HepG2 (cell line): ENCODE results near the gene ATP4A. TPM values are rescaled to one million over a fixed set of nuclear protein-coding genes. Genes with fewer than 3 reads are reported as not detected.

ENCODE experiments used
- ATAC-seq: fragments of 200-7000 bp; cut with Tn5 transposase; 3 replicates; pipeline ENCODE4 v1.9.1; 2020; ENCODE audit warnings: mild to moderate bottlenecking, moderate library complexity
- BruUV-seq: library from RNA; stranded (reverse); fragments of 400-500 nt; replicated peaks from 2 replicates; lab custom pipeline; 2021; lab: Mats Ljungman, UMichigan
- CTCF ChIA-PET: fragments of 300-600 bp; formaldehyde crosslinking; extraction: SDS; loops from one replicate; lab custom pipeline; 2021; ENCODE audit warnings: low total read pairs, inconsistent platforms, low intra/inter-chr PET ratio; lab: Yijun Ruan, JAX
- POLR2A ChIA-PET: fragments of 350-600 bp; sonication (Branson Sonifier 250); formaldehyde crosslinking; loops from one replicate; lab custom pipeline; 2020; ENCODE audit warnings: antibody characterized with exemption, inconsistent platforms; lab: Yijun Ruan, JAX
- DNase-seq: peaks from one replicate; pipeline ENCODE4 v3.0.0-alpha.2; 2015; ENCODE audit warnings: low spot score
- FAIRE-seq: peaks from 3 replicates; lab custom pipeline; 2011; peaks lifted over from hg19 to GRCh38; lab: Jason Lieb, UNC
- H2AFZ ChIP-seq: one replicate; pipeline ENCODE4 v1.6.1; 2011; ENCODE audit warnings: low read length, inconsistent platforms
- H3K27ac ChIP-seq: fragments of 300-600 bp; 3 replicates; pipeline ENCODE4 v1.8.0; 2011; ENCODE audit warnings: mixed run types, mild to moderate bottlenecking, mixed read lengths, low read length, inconsistent platforms; ENCODE audit not compliant: insufficient read depth; ENCODE audit errors: extremely low read length
- H3K27me3 ChIP-seq, 2 experiments: fragments of 200-600 bp in 1 of 2; 2 replicates in 1 of 2; 3 replicates in 1 of 2; pipeline versions ENCODE4 v1.6.0 to v1.8.0; 2011; ENCODE audit warnings: low read length in 2 of 2, mild to moderate bottlenecking in 2 of 2, moderate library complexity in 2 of 2, inconsistent platforms in 1 of 2; ENCODE audit not compliant: insufficient read depth in 2 of 2, control insufficient read depth in 1 of 2
- H3K36me3 ChIP-seq, 2 experiments: fragments of 200-600 bp in 1 of 2; replicated peaks in 1 of 2; 2 replicates in 1 of 2; 3 replicates in 1 of 2; pipeline versions ENCODE4 v1.5.1 to v1.8.0; 2011; ENCODE audit warnings: low read length in 2 of 2, inconsistent platforms in 1 of 2; ENCODE audit not compliant: insufficient read depth in 2 of 2, control insufficient read depth in 1 of 2
- H3K4me1 ChIP-seq: 2 replicates; pipeline ENCODE4 v1.5.1; 2012; ENCODE audit warnings: low read length, inconsistent platforms; ENCODE audit not compliant: insufficient read depth
- H3K4me2 ChIP-seq: 2 replicates; pipeline ENCODE4 v1.6.0; 2011; ENCODE audit warnings: low read depth, low read length, inconsistent platforms
- H3K4me3 ChIP-seq, 3 experiments: fragments of 200-600 bp in 1 of 3; sonication (generic), shearing (Covaris generic) in 1 of 3; replicated peaks in 1 of 3; 2 replicates each; pipeline ENCODE4 v1.5.1; 2011 to 2016; ENCODE audit warnings: low read length in 3 of 3, inconsistent platforms in 2 of 3, low read depth in 2 of 3, mild to moderate bottlenecking in 2 of 3, control low read depth in 1 of 3, mixed read lengths in 1 of 3; ENCODE audit not compliant: insufficient read depth in 1 of 3
- H3K79me2 ChIP-seq: one replicate; pipeline ENCODE4 v1.6.1; 2011; ENCODE audit warnings: low read length, inconsistent platforms; ENCODE audit not compliant: insufficient read depth
- H3K9ac ChIP-seq: 2 replicates; pipeline ENCODE4 v1.6.0; 2011; ENCODE audit warnings: mild to moderate bottlenecking, low read depth, low read length, inconsistent platforms; ENCODE audit not compliant: insufficient read depth
- H3K9me3 ChIP-seq: 2 replicates; pipeline ENCODE4 v1.5.1; 2012; ENCODE audit warnings: mild to moderate bottlenecking, low read length
- H4K20me1 ChIP-seq: 2 replicates; pipeline ENCODE4 v1.6.0; 2011; ENCODE audit warnings: inconsistent platforms, mild to moderate bottlenecking, low read length, moderate library complexity; ENCODE audit not compliant: insufficient read depth
- CCDC6 ChIP-seq: sonication (generic); formaldehyde crosslinking; IDR thresholded peaks from 2 replicates; pipeline ENCODE4 v1.8.1; 2022; ENCODE audit warnings: mild to moderate bottlenecking, missing genetic modification reagents, moderate library complexity
- KDM6A ChIP-seq: IDR thresholded peaks from 2 replicates; pipeline ENCODE4 v1.6.1; 2016; ENCODE audit warnings: low read depth
- PAXIP1 ChIP-seq: sonication (generic); formaldehyde crosslinking; conservative IDR thresholded peaks from 2 replicates; pipeline ENCODE4 v1.4.0; 2020; ENCODE audit warnings: mild to moderate bottlenecking, missing genetic modification reagents, moderate library complexity
- SP1 ChIP-seq, 2 experiments: fragments of 450-650 bp in 1 of 2; sonication (generic) in 1 of 2; formaldehyde crosslinking in 1 of 2; IDR thresholded peaks; 2 replicates each; pipeline versions ENCODE4 v1.4.0 to v1.6.1; 2016 to 2020; ENCODE audit warnings: missing genetic modification reagents in 1 of 2
- ZNF142 ChIP-seq: sonication (generic); formaldehyde crosslinking; IDR thresholded peaks from 2 replicates; pipeline ENCODE4 v1.4.0; 2020; ENCODE audit warnings: missing genetic modification reagents
- ZNF552 ChIP-seq: sonication (generic); formaldehyde crosslinking; IDR thresholded peaks from 2 replicates; pipeline ENCODE4 v1.9.0; 2022; ENCODE audit warnings: missing genetic modification reagents, mild to moderate bottlenecking, borderline replicate concordance
- ZNF687 ChIP-seq: sonication (generic); formaldehyde crosslinking; IDR thresholded peaks from 2 replicates; pipeline ENCODE4 v1.5.1; 2020; ENCODE audit warnings: mild to moderate bottlenecking, missing genetic modification reagents, moderate library complexity
- ZNF713 ChIP-seq: sonication (generic); formaldehyde crosslinking; IDR thresholded peaks from 2 replicates; pipeline ENCODE4 v1.4.0; 2020; ENCODE audit warnings: mild to moderate bottlenecking, missing genetic modification reagents
- ZZZ3 ChIP-seq: sonication (generic); formaldehyde crosslinking; IDR thresholded peaks from 2 replicates; pipeline ENCODE4 v1.4.0; 2020; ENCODE audit warnings: missing genetic modification reagents, mild to moderate bottlenecking, borderline replicate concordance
- WGBS: methylation state at CpG from one replicate; pipeline ENCODE4 v1.1.6; 2017; ENCODE audit warnings: low lambda C conversion rate; 5-methylcytosine and 5-hydroxymethylcytosine counted together
- in situ Hi-C: cut with HindIII; loops from 2 replicates; pipeline ENCODE4 v1.10.0; 2017; ENCODE audit warnings: low pct_unique_long_range_greater_than_20kb; ENCODE audit not compliant: extremely low pct_ligation_motif_present
- intact Hi-C: fragments of 100-400 bp; cut with micrococcal nuclease; formaldehyde crosslinking; loops from one replicate; pipeline ENCODE4 v1.10.0; 2022; ENCODE audit not compliant: unreplicated experiment
- polyA plus RNA-seq, 8 experiments: library from polyadenylated mRNA; depleted of rRNA in 3 of 8; stranded (reverse) in 7 of 8; unstranded in 1 of 8; fragments of >200 nt; fragmentation: Illumina TruSeq in 4 of 8; extraction: Trizol in 4 of 8; gene quantifications; 2 replicates each; pipeline versions ENCODE4 v1.2.1 to v1.2.3, GENCODE V29; 2011 to 2016; ENCODE audit warnings: low read depth in 4 of 8, missing spikeins in 1 of 8, mixed read lengths in 1 of 8; ENCODE audit not compliant: insufficient read depth in 1 of 8
- total RNA-seq, 5 experiments: library from RNA; depleted of rRNA; stranded (reverse); fragments of >200 nt; fragmentation: Illumina TruSeq; extraction: Trizol; gene quantifications; 2 replicates each; pipeline ENCODE4 v1.2.3, GENCODE V29; 2016; ENCODE audit warnings: low read depth in 1 of 5

The ATP4A gene
- total and polyA plus RNA-seq, 2 of the 13 experiments (the other 11 are each of a cell fraction or from before 2014, with no cell fraction given) = 0.08 to 0.11 TPM

- CTCF ChIA-PET = no interaction called here
- DNase-seq (no peak), FAIRE-seq (no peak), ATAC-seq (peak; percentile 53)
- in situ Hi-C loops (loop anchor here (5.0 kb wide), 2 partner anchors 96 to 171 kb away; partner anchors contain the start of genes ETV2 and KMT2B), intact Hi-C loops (loop anchor here (1.0 kb wide), 1 partner anchor 36 kb away; no protein-coding TSS in a partner anchor)
- H3K27me3 ChIP-seq = no peaks in the 10 kb centered on the region; a peak in 1 of 5 replicates
- no peaks in the 10 kb centered on the region for H4K20me1 ChIP-seq
- peak overlapping the region; percentile 66 for H3K27ac ChIP-seq
- H3K36me3 ChIP-seq = peaks cover 0 to 3% of the 10 kb centered on the region in 2 experiments; a peak in 3 of 5 replicates
- H3K79me2 ChIP-seq = peaks cover 25% of the 10 kb centered on the region
- 3% methylated on average over 7 of the region's 27 CpGs for WGBS
- no peak overlapping the region for H2AFZ ChIP-seq
- H3K4me2 ChIP-seq = peak overlapping the region; percentile 87
- peak overlapping the region; percentile 88 for H3K9ac ChIP-seq
- POLR2A ChIA-PET = no interaction called here
- no TSS peak for BruUV-seq
- H3K9me3 ChIP-seq = no peaks in the 10 kb centered on the region
- H3K4me3 ChIP-seq = peak overlapping the region; percentile 89 to 96 (median 92)
- peaks cover 43% of the 10 kb centered on the region for H3K4me1 ChIP-seq
- TF ChIP-seq ZZZ3 (CRISPR knock-in tag) (no peak), PAXIP1 (CRISPR knock-in tag) (no peak), ZNF142 (CRISPR knock-in tag) (0 out of 2 replicates have a peak, but pooled peaks have one; percentile 12), ZNF687 (peak; percentile 4; the same call in 1 of the 2 replicates), KDM6A (CRISPR knock-in tag) (no peak), ZNF713 (CRISPR knock-in tag) (0 out of 2 replicates have a peak, but pooled peaks have one; percentile 15), SP1 (IDR thresholded peaks at IDR 0.05) (no peak), SP1 (CRISPR knock-in tag; IDR thresholded peaks at IDR 0.05) (0 out of 2 replicates have a peak, but pooled peaks have one; percentile 1), ZNF552 (CRISPR knock-in tag) (0 out of 2 replicates have a peak, but pooled peaks have one; percentile 50), CCDC6 (peak; percentile 3; the same call in 1 of the 2 replicates)
Measured at GRCh38 chr19:35545855-35546381, 17.5 kb downstream of the ATP4A start.
